HEK293 (cell line): ENCODE data around the gene FHIT.

Experiments
- CTCF ChIA-PET: fragments of 350-600 bp; formaldehyde crosslinking; extraction: SDS; loops from one replicate; lab custom pipeline; 2021; ENCODE audit warnings: antibody characterized with exemption; lab: Yijun Ruan, JAX
- POLR2A ChIA-PET: fragments of 300-600 bp; formaldehyde crosslinking; extraction: SDS; loops from one replicate; lab custom pipeline; 2020; ENCODE audit warnings: antibody characterized with exemption, inconsistent platforms; lab: Yijun Ruan, JAX
- H3K27ac ChIP-seq: fragments of 200-500 bp; sonication (Bioruptor generic); 2 replicates; pipeline ENCODE4 v1.5.1; 2014; ENCODE audit warnings: low read depth, low read length, control low read depth, inconsistent platforms; ENCODE audit errors: extremely low read depth
- H3K36me3 ChIP-seq, 2 experiments: fragments of 200-500 bp in 1 of 2; sonication (Bioruptor generic) in 1 of 2; 1 replicate in 1 of 2; 2 replicates in 1 of 2; pipeline ENCODE4 v1.5.1; 2014 to 2017; ENCODE audit warnings: inconsistent platforms in 2 of 2, low read length in 2 of 2; ENCODE audit not compliant: control insufficient read depth in 2 of 2, insufficient read depth in 1 of 2
- H3K4me1 ChIP-seq: fragments of 200-500 bp; sonication (Bioruptor generic); 2 replicates; pipeline ENCODE4 v1.5.1; 2014; ENCODE audit warnings: mild to moderate bottlenecking, low read length, inconsistent platforms; ENCODE audit not compliant: control insufficient read depth, insufficient read depth
- H3K4me3 ChIP-seq: 2 replicates; pipeline ENCODE4 v1.5.1; 2011; ENCODE audit warnings: low read depth, mild to moderate bottlenecking, control low read depth, low read length, moderate library complexity
- H3K9me3 ChIP-seq: fragments of 200-500 bp; sonication (Bioruptor generic); 2 replicates; pipeline ENCODE4 v1.5.1; 2014; ENCODE audit warnings: low read depth, low read length, inconsistent platforms; ENCODE audit not compliant: control insufficient read depth, insufficient read depth
- BCL11A ChIP-seq: fragments of 450-650 bp; formaldehyde crosslinking; IDR thresholded peaks from 2 replicates; pipeline ENCODE4 v1.5.1; 2016; ENCODE audit warnings: low read depth, missing biosample characterization, missing genetic modification characterization
- HOXD13 ChIP-seq: sonication (generic); formaldehyde crosslinking; IDR thresholded peaks from 2 replicates; pipeline ENCODE4 v1.8.0; 2022; ENCODE audit warnings: missing genetic modification reagents, borderline replicate concordance
- KLF8 ChIP-seq: fragments of 450-650 bp; formaldehyde crosslinking; IDR thresholded peaks from 2 replicates; pipeline ENCODE4 v1.5.1; 2016; ENCODE audit warnings: missing biosample characterization, missing genetic modification characterization
- KLF9 ChIP-seq: fragments of 450-650 bp; formaldehyde crosslinking; IDR thresholded peaks from 2 replicates; pipeline ENCODE4 v1.5.1; 2016; ENCODE audit warnings: missing biosample characterization, missing genetic modification characterization, low read depth
- ZEB2 ChIP-seq: fragments of 450-650 bp; formaldehyde crosslinking; IDR thresholded peaks from 2 replicates; pipeline ENCODE4 v1.5.1; 2016; ENCODE audit warnings: missing biosample characterization, missing genetic modification characterization
- ZIC2 ChIP-seq: fragments of 450-650 bp; formaldehyde crosslinking; IDR thresholded peaks from 2 replicates; pipeline ENCODE4 v1.5.1; 2016; ENCODE audit warnings: missing biosample characterization, missing genetic modification characterization
- ZNF112 ChIP-seq: fragments of 450-650 bp; formaldehyde crosslinking; IDR thresholded peaks from 2 replicates; pipeline ENCODE4 v1.5.0; 2017; ENCODE audit warnings: missing biosample characterization, missing genetic modification characterization
- ZNF121 ChIP-seq: fragments of 450-650 bp; formaldehyde crosslinking; IDR thresholded peaks from 2 replicates; pipeline ENCODE4 v1.5.1; 2016; ENCODE audit warnings: missing biosample characterization, missing genetic modification characterization
- ZNF366 ChIP-seq: fragments of 450-650 bp; formaldehyde crosslinking; conservative IDR thresholded peaks from 2 replicates; pipeline ENCODE4 v1.5.1; 2016; ENCODE audit warnings: missing biosample characterization, missing genetic modification characterization
- ZNF530 ChIP-seq: fragments of 450-650 bp; formaldehyde crosslinking; IDR thresholded peaks from 2 replicates; pipeline ENCODE4 v1.5.1; 2016; ENCODE audit warnings: low read depth, missing biosample characterization, missing genetic modification characterization
- ZNF544 ChIP-seq: fragments of 450-650 bp; formaldehyde crosslinking; IDR thresholded peaks from 2 replicates; pipeline ENCODE4 v1.5.0; 2017; ENCODE audit warnings: missing biosample characterization, missing genetic modification characterization
- ZNF837 ChIP-seq: fragments of 450-650 bp; formaldehyde crosslinking; IDR thresholded peaks from 2 replicates; pipeline ENCODE4 v1.5.1; 2016; ENCODE audit warnings: missing biosample characterization, missing genetic modification characterization
- ZSCAN30 ChIP-seq: fragments of 450-650 bp; IDR thresholded peaks from 2 replicates; pipeline ENCODE4 v1.5.1; 2018; ENCODE audit warnings: missing biosample characterization, mild to moderate bottlenecking, missing genetic modification characterization, moderate library complexity
- TF ChIP-seq, protein P1 (sequence below): fragments of 450-650 bp; formaldehyde crosslinking; IDR thresholded peaks from 2 replicates; pipeline ENCODE4 v1.5.1; 2016; ENCODE audit warnings: missing biosample characterization, missing genetic modification characterization
- TF ChIP-seq, protein P2 (sequence below): fragments of 450-650 bp; formaldehyde crosslinking; IDR thresholded peaks from 2 replicates; pipeline ENCODE4 v1.5.1; 2016; ENCODE audit warnings: missing biosample characterization, missing genetic modification characterization
- TF ChIP-seq, protein P3 (sequence below): fragments of 450-650 bp; formaldehyde crosslinking; conservative IDR thresholded peaks from 2 replicates; pipeline ENCODE4 v1.5.1; 2016; ENCODE audit warnings: low read depth, missing biosample characterization, missing genetic modification characterization
- TF ChIP-seq, protein P4 (sequence below): fragments of 450-650 bp; IDR thresholded peaks from 2 replicates; pipeline ENCODE4 v1.5.1; 2018; ENCODE audit warnings: missing biosample characterization, mild to moderate bottlenecking, missing genetic modification characterization
- TF ChIP-seq, protein P5 (sequence below): fragments of 450-650 bp; formaldehyde crosslinking; IDR thresholded peaks from 2 replicates; pipeline ENCODE4 v1.5.1; 2016; ENCODE audit warnings: missing biosample characterization, missing genetic modification characterization

The FHIT gene

DNA sequence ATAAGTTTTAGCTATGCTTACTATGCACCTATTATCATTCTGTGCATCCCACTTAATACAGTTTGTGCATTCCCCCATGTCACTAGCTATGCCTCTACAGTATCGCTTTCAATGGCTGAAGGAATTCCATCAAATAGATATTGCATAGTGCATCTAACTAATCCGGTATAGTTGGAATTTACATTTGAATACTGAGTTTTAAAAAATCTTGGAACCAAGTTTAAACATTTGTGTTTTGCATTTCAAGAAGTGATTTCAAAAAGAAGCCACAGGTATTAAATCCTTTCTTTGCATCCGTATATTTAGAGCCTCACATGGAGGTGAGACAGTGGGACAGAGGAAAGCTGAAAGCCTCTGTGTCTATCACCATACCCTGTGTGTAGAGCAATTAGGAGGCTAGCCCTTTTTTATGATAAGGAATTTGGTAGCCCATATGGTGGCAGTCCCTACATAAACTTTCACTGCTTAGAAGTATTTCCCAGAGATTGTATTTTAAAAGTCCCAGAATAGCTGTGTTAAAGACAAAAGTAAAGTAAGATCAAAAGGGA is 1241.2 kb downstream of the FHIT start:
- Histone ChIP-seq H3K36me3 (no peaks in the 10 kb centered on the region), H3K9me3 (no peaks in the 10 kb centered on the region), H3K4me1 (no peaks in the 10 kb centered on the region), H3K4me3 (no peak overlapping the region), H3K27ac (no peak overlapping the region)
- CTCF ChIA-PET, result no interaction called here
- TF ChIP-seq, protein P1, sequence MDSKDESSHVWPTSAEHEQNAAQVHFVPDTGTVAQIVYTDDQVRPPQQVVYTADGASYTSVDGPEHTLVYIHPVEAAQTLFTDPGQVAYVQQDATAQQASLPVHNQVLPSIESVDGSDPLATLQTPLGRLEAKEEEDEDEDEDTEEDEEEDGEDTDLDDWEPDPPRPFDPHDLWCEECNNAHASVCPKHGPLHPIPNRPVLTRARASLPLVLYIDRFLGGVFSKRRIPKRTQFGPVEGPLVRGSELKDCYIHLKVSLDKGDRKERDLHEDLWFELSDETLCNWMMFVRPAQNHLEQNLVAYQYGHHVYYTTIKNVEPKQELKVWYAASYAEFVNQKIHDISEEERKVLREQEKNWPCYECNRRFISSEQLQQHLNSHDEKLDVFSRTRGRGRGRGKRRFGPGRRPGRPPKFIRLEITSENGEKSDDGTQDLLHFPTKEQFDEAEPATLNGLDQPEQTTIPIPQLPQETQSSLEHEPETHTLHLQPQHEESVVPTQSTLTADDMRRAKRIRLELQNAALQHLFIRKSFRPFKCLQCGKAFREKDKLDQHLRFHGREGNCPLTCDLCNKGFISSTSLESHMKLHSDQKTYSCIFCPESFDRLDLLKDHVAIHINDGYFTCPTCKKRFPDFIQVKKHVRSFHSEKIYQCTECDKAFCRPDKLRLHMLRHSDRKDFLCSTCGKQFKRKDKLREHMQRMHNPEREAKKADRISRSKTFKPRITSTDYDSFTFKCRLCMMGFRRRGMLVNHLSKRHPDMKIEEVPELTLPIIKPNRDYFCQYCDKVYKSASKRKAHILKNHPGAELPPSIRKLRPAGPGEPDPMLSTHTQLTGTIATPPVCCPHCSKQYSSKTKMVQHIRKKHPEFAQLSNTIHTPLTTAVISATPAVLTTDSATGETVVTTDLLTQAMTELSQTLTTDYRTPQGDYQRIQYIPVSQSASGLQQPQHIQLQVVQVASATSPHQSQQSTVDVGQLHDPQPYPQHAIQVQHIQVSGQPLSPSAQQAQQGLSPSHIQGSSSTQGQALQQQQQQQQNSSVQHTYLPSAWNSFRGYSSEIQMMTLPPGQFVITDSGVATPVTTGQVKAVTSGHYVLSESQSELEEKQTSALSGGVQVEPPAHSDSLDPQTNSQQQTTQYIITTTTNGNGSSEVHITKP, result no peak
- TF ChIP-seq, protein P2, sequence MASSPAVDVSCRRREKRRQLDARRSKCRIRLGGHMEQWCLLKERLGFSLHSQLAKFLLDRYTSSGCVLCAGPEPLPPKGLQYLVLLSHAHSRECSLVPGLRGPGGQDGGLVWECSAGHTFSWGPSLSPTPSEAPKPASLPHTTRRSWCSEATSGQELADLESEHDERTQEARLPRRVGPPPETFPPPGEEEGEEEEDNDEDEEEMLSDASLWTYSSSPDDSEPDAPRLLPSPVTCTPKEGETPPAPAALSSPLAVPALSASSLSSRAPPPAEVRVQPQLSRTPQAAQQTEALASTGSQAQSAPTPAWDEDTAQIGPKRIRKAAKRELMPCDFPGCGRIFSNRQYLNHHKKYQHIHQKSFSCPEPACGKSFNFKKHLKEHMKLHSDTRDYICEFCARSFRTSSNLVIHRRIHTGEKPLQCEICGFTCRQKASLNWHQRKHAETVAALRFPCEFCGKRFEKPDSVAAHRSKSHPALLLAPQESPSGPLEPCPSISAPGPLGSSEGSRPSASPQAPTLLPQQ (tag by site-specific recombination), result no peak
- TF ChIP-seq, protein P3, sequence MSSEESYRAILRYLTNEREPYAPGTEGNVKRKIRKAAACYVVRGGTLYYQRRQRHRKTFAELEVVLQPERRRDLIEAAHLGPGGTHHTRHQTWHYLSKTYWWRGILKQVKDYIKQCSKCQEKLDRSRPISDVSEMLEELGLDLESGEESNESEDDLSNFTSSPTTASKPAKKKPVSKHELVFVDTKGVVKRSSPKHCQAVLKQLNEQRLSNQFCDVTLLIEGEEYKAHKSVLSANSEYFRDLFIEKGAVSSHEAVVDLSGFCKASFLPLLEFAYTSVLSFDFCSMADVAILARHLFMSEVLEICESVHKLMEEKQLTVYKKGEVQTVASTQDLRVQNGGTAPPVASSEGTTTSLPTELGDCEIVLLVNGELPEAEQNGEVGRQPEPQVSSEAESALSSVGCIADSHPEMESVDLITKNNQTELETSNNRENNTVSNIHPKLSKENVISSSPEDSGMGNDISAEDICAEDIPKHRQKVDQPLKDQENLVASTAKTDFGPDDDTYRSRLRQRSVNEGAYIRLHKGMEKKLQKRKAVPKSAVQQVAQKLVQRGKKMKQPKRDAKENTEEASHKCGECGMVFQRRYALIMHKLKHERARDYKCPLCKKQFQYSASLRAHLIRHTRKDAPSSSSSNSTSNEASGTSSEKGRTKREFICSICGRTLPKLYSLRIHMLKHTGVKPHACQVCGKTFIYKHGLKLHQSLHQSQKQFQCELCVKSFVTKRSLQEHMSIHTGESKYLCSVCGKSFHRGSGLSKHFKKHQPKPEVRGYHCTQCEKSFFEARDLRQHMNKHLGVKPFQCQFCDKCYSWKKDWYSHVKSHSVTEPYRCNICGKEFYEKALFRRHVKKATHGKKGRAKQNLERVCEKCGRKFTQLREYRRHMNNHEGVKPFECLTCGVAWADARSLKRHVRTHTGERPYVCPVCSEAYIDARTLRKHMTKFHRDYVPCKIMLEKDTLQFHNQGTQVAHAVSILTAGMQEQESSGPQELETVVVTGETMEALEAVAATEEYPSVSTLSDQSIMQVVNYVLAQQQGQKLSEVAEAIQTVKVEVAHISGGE, result no peak
- no peak for TF ChIP-seq ZNF544 (tag by site-specific recombination)
- no peak for TF ChIP-seq ZNF530 (tag by site-specific recombination)
- TF ChIP-seq ZNF837 (tag by site-specific recombination), result no peak
- TF ChIP-seq ZNF366 (tag by site-specific recombination), result no peak
- POLR2A ChIA-PET, result no interaction called here

DNA sequence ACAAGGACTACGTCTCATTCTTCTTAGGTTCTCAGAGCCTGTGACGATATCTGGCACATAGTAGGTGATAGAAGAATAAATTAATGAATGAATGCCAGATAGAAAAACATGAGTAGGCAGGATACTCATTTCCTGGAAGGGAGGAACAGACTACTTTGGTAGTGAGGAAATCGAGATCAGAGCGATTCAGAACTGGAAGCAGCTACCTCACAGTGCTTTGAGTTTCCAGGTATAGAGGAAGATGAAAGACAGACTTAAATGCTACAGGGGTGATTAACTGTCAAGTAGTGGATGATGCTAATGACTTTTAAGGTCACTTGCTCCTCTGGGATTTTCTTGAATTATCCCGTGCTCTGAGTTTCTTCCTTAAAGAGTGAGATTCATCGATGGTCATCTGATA is 1249.9 kb downstream of the FHIT start:
- no peaks in the 10 kb centered on the region for H3K4me1 ChIP-seq
- H3K36me3 ChIP-seq, result no peaks in the 10 kb centered on the region
- no peaks in the 10 kb centered on the region for H3K9me3 ChIP-seq
- CTCF ChIA-PET, result no interaction called here
- POLR2A ChIA-PET, result no interaction called here
- H3K27ac ChIP-seq, result no peak overlapping the region
- no peak overlapping the region for H3K4me3 ChIP-seq
- TF ChIP-seq KLF8 (tag by site-specific recombination) (no peak), ZIC2 (no peak), ZSCAN30 (tag by site-specific recombination) (no peak), KLF9 (tag by site-specific recombination) (no peak), ZNF121 (tag by site-specific recombination) (no peak), ZEB2 (no peak), ZNF112 (no peak), BCL11A (no peak), HOXD13 (CRISPR knock-in tag) (no peak)
- TF ChIP-seq, protein P2 (tag by site-specific recombination), result no peak
- TF ChIP-seq, protein P4, sequence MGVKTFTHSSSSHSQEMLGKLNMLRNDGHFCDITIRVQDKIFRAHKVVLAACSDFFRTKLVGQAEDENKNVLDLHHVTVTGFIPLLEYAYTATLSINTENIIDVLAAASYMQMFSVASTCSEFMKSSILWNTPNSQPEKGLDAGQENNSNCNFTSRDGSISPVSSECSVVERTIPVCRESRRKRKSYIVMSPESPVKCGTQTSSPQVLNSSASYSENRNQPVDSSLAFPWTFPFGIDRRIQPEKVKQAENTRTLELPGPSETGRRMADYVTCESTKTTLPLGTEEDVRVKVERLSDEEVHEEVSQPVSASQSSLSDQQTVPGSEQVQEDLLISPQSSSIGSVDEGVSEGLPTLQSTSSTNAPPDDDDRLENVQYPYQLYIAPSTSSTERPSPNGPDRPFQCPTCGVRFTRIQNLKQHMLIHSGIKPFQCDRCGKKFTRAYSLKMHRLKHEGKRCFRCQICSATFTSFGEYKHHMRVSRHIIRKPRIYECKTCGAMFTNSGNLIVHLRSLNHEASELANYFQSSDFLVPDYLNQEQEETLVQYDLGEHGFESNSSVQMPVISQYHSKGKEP (tag by site-specific recombination), result no peak
- TF ChIP-seq, protein P5, sequence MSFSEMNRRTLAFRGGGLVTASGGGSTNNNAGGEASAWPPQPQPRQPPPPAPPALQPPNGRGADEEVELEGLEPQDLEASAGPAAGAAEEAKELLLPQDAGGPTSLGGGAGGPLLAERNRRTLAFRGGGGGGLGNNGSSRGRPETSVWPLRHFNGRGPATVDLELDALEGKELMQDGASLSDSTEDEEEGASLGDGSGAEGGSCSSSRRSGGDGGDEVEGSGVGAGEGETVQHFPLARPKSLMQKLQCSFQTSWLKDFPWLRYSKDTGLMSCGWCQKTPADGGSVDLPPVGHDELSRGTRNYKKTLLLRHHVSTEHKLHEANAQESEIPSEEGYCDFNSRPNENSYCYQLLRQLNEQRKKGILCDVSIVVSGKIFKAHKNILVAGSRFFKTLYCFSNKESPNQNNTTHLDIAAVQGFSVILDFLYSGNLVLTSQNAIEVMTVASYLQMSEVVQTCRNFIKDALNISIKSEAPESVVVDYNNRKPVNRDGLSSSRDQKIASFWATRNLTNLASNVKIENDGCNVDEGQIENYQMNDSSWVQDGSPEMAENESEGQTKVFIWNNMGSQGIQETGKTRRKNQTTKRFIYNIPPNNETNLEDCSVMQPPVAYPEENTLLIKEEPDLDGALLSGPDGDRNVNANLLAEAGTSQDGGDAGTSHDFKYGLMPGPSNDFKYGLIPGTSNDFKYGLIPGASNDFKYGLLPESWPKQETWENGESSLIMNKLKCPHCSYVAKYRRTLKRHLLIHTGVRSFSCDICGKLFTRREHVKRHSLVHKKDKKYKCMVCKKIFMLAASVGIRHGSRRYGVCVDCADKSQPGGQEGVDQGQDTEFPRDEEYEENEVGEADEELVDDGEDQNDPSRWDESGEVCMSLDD, result no peak
